Measurements from ENCODE around the gene COLEC12. TPM values are rescaled to one million over a fixed set of nuclear protein-coding genes. Genes with fewer than 3 reads are reported as not detected.
"Not testable (repeated sequence)": the region's sequence is repeated elsewhere in the genome, so short reads cannot be mapped to it uniquely, and the experiment has no call there.

Gene COLEC12
- total RNA-seq, 3 donors from 2014 or later, result 2.4 to 12.1 (median 4.7) TPM

DNA sequence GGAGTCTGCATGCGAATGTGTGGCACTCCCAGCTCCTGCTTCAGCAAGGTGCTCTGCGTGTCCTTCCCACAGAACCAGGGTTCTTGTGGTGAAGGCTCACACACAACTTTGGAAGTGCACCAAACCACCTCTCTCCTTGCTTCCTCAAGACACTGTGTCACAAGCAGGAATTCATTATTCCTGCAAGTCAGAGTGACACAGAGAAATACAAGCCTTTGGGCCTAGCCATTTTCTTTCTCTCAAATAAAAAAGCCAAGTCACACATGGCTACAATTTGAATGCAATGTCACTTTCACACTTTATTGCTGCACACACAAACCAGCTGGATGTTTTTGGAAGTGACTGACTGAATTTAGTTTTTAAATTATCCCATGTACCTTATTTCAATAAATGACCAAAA is 202.6 kb downstream of the COLEC12 start:
- Histone ChIP-seq H3K4me1 (ENCODE audit: low read depth) (no peaks in the 10 kb centered on the region), H3K9me3 (no peaks in the 10 kb centered on the region), H3K36me3 (ENCODE audit: low read depth) (no peaks in the 10 kb centered on the region), H3K4me3 (no peak overlapping the region)
- TF ChIP-seq, protein P1, sequence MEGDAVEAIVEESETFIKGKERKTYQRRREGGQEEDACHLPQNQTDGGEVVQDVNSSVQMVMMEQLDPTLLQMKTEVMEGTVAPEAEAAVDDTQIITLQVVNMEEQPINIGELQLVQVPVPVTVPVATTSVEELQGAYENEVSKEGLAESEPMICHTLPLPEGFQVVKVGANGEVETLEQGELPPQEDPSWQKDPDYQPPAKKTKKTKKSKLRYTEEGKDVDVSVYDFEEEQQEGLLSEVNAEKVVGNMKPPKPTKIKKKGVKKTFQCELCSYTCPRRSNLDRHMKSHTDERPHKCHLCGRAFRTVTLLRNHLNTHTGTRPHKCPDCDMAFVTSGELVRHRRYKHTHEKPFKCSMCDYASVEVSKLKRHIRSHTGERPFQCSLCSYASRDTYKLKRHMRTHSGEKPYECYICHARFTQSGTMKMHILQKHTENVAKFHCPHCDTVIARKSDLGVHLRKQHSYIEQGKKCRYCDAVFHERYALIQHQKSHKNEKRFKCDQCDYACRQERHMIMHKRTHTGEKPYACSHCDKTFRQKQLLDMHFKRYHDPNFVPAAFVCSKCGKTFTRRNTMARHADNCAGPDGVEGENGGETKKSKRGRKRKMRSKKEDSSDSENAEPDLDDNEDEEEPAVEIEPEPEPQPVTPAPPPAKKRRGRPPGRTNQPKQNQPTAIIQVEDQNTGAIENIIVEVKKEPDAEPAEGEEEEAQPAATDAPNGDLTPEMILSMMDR (IDR thresholded peaks at IDR 0.05), result no peak
- DNase-seq (no peak), ATAC-seq (no peak)
- intact Hi-C loops (cut with DNase I, micrococcal nuclease), result loop anchor here in 1 of 2 donors (10.0 kb wide), 1 partner anchor 317 kb away; no protein-coding TSS in a partner anchor

DNA sequence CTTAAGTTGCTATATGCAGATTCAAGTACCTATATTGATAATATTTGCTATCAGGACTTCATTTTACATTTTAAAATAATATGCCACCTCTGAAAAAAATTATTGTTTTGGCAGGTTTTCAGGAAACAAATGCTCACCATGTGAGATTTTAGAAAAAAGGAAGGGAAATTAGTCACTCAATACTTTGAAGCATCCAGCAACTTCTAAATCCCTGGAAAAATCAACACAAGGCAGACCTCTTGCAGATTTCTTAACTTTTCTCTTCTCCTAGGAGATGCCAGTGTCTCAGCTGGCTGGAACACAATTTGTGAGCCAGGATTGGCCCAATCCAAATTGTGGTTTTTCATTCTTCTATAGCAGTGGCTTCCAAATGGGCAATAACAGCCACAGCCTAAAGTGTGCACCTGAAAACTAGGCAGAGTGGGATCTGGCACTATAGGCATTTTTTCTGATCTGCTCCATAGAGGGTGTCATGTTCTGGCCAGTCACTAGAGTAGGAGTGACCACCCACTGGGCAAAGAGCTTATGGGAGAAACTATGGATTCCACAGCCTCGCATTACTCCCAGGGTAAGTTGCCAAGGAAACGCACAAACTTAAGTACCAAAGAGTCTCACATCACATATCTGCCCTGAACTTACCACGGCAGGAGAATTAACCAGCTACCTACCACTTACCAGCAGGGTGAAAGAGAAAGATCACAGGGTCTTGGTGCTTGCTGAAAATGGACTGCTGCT is 204.6 kb downstream of the COLEC12 start:
- DNase-seq (no peak), ATAC-seq (no peak)
- H3K4me3 ChIP-seq, result no peak overlapping the region
- TF ChIP-seq, protein P1 (IDR thresholded peaks at IDR 0.05), result no peak
- H3K4me1 ChIP-seq (ENCODE audit: low read depth), result no peaks in the 10 kb centered on the region
- no peaks in the 10 kb centered on the region for H3K36me3 ChIP-seq (ENCODE audit: low read depth)
- no peaks in the 10 kb centered on the region for H3K9me3 ChIP-seq
- intact Hi-C loops (cut with DNase I, micrococcal nuclease), result loop anchor here in 1 of 2 donors (10.0 kb wide), 1 partner anchor 319 kb away; no protein-coding TSS in a partner anchor

DNA sequence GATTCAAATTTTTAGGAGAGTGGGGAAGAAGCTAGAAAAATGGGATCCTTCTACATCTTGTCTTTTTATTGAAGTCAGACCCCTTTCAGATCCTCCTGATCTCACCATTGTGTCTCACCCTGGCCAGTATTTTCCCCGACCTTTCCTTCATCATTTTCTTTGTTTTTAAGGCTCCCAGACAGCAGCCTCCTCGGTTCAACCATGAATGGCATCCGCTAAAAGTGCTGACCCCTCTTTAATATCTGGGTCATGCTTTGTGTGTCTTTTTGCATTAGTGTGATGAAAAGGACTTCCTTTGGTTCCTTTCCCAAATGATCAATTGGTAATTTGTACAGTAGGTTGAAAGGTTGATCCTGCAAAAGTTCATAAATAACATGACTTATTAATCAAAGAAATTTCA is 205.9 kb downstream of the COLEC12 start:
- ATAC-seq (no peak), DNase-seq (no peak)
- Histone ChIP-seq H3K4me1 (ENCODE audit: low read depth) (no peaks in the 10 kb centered on the region), H3K9me3 (no peaks in the 10 kb centered on the region), H3K4me3 (no peak overlapping the region), H3K36me3 (ENCODE audit: low read depth) (no peaks in the 10 kb centered on the region)
- intact Hi-C loops (cut with DNase I, micrococcal nuclease), result loop anchor here in 1 of 2 donors (10.0 kb wide), 1 partner anchor 320 kb away; no protein-coding TSS in a partner anchor
- TF ChIP-seq, protein P1 (IDR thresholded peaks at IDR 0.05), result no peak

DNA sequence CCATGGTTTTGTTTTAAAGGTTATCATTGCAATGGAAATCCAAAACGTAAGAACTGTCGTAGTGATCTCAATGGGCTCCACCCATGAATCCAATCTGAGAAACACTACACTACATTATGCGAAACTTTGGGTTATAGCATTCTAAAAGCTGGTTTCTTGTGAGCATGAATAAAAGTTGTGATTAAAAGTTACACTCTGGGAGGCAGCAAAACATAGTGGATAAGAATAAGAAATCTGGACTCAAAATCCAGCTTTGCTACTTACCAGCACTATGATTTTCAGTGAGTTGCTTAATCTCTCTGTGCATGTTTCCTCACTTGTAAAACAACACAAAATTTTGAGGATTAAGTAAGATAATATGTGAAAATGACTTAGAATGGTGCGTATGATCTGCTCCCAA is 207.0 kb downstream of the COLEC12 start:
- DNase-seq, result no peak
- intact Hi-C loops (cut with DNase I, micrococcal nuclease), result loop anchor here in 1 of 2 donors (10.0 kb wide), 1 partner anchor 321 kb away; no protein-coding TSS in a partner anchor
- H3K36me3 ChIP-seq (ENCODE audit: low read depth), result no peaks in the 10 kb centered on the region
- no peaks in the 10 kb centered on the region for H3K9me3 ChIP-seq
- H3K4me3 ChIP-seq, result no peak overlapping the region
- no peaks in the 10 kb centered on the region for H3K4me1 ChIP-seq (ENCODE audit: low read depth)
- TF ChIP-seq, protein P1 (IDR thresholded peaks at IDR 0.05), result no peak
- no peak for ATAC-seq

DNA sequence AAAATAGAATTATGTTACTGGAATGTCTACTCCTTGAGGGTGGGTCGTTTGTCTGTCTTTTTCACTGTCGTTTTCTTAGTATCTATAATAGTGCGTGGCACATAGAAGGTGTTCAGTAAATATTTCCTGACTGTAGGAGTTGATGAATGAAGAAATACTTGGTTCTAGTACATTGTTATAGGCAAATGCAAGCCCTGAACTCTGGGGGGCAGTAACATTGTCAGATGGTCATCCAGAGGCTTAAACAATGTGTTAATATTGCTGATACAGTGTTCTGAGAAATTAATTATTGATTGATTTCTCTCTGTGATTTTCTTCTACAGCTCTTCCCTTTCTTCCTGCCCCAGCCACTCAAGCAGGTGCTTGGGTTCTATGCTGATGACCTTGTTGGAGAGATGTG is 208.2 kb downstream of the COLEC12 start:
- no peak overlapping the region for H3K4me3 ChIP-seq
- TF ChIP-seq, protein P1 (IDR thresholded peaks at IDR 0.05), result no peak
- ATAC-seq, result no peak
- no peaks in the 10 kb centered on the region for H3K9me3 ChIP-seq
- H3K36me3 ChIP-seq (ENCODE audit: low read depth), result no peaks in the 10 kb centered on the region
- DNase-seq, result no peak
- intact Hi-C loops (cut with DNase I, micrococcal nuclease), result loop anchor here in 1 of 2 donors (10.0 kb wide), 1 partner anchor 323 kb away; no protein-coding TSS in a partner anchor
- no peaks in the 10 kb centered on the region for H3K4me1 ChIP-seq (ENCODE audit: low read depth)

DNA sequence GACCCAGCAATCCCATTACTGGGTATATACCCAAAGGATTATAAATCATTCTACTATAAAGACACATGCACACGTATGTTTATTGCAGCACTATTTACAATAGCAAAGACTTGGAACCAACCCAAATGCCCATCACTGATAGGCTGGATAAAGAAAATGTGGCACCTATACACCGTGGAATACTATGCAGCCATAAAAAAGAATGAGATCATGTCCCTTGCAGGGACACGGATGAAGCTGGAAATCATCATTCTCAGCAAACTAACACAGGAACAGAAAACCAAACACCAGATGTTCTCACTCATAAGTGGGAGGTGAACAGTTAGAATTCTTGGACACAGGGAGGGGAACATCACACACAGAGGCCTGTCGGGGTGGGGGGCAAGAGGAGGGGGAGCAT is 210.5 kb downstream of the COLEC12 start:
- DNase-seq, ATAC-seq: not testable (repeated sequence)
- intact Hi-C loops (cut with DNase I, micrococcal nuclease), result loop anchor here (10.0 kb wide), 1 partner anchor 325 kb away; no protein-coding TSS in a partner anchor

More for the DNA sequence above, 210.5 kb downstream of the COLEC12 start:
- not testable (repeated sequence) for H3K9me3 ChIP-seq; H3K36me3 ChIP-seq (ENCODE audit: low read depth); H3K4me3 ChIP-seq; H3K4me1 ChIP-seq (ENCODE audit: low read depth)
